ENCODE measurements around the gene HEPN1. TPM values are rescaled to one million over a fixed set of nuclear protein-coding genes. Genes with fewer than 3 reads are reported as not detected.

The HEPN1 gene
- total RNA-seq, 1 experiment from 2014 or later: not detected

GRCh38 chr11:124884340-124884739 is 34.7 kb upstream of the HEPN1 start:
- TF ChIP-seq, protein P1, sequence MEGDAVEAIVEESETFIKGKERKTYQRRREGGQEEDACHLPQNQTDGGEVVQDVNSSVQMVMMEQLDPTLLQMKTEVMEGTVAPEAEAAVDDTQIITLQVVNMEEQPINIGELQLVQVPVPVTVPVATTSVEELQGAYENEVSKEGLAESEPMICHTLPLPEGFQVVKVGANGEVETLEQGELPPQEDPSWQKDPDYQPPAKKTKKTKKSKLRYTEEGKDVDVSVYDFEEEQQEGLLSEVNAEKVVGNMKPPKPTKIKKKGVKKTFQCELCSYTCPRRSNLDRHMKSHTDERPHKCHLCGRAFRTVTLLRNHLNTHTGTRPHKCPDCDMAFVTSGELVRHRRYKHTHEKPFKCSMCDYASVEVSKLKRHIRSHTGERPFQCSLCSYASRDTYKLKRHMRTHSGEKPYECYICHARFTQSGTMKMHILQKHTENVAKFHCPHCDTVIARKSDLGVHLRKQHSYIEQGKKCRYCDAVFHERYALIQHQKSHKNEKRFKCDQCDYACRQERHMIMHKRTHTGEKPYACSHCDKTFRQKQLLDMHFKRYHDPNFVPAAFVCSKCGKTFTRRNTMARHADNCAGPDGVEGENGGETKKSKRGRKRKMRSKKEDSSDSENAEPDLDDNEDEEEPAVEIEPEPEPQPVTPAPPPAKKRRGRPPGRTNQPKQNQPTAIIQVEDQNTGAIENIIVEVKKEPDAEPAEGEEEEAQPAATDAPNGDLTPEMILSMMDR (conservative IDR thresholded peaks at IDR 0.05): no peak
- TF ChIP-seq EZH2 (IDR thresholded peaks at IDR 0.05; ENCODE audit: low read depth): no peak
- ChIA-PET CTCF (interaction anchor here (0.6 kb wide), 1 partner anchor 418 kb away, joined by 3 read pairs; no protein-coding TSS in a partner anchor), POLR2A (ENCODE audit: unreplicated experiment) (no interaction called here)
- Histone ChIP-seq H3K4me1 (replicated peaks; ENCODE audit: insufficient read depth) (no peaks in the 10 kb centered on the region), H3K27me3 (ENCODE audit: insufficient read depth, low read depth) (peaks cover 44% of the 10 kb centered on the region), H3K9me3 (ENCODE audit: insufficient read depth, low read depth) (no peaks in the 10 kb centered on the region), H3K4me2 (no peak overlapping the region), H3K79me2 (ENCODE audit: low read depth) (no peaks in the 10 kb centered on the region), H3F3A (ENCODE audit: insufficient read depth, low read depth) (no peaks in the 10 kb centered on the region), H4K20me1 (ENCODE audit: insufficient read depth) (no peaks in the 10 kb centered on the region), H3K4me3 (no peak overlapping the region), H3K36me3 (ENCODE audit: low read depth) (no peaks in the 10 kb centered on the region), H3K27ac (no peak overlapping the region), H2AFZ (no peak overlapping the region), H3K9me2 (ENCODE audit: insufficient read depth) (no peaks in the 10 kb centered on the region)
- intact Hi-C loops (cut with micrococcal nuclease; ENCODE audit: unreplicated experiment): loop anchor here (10.0 kb wide), 1 partner anchor 680 kb away; the partner anchor contains the start of gene EI24
- no peak for DNase-seq
- BruUV-seq (replicated peaks): no TSS peak

DNA sequence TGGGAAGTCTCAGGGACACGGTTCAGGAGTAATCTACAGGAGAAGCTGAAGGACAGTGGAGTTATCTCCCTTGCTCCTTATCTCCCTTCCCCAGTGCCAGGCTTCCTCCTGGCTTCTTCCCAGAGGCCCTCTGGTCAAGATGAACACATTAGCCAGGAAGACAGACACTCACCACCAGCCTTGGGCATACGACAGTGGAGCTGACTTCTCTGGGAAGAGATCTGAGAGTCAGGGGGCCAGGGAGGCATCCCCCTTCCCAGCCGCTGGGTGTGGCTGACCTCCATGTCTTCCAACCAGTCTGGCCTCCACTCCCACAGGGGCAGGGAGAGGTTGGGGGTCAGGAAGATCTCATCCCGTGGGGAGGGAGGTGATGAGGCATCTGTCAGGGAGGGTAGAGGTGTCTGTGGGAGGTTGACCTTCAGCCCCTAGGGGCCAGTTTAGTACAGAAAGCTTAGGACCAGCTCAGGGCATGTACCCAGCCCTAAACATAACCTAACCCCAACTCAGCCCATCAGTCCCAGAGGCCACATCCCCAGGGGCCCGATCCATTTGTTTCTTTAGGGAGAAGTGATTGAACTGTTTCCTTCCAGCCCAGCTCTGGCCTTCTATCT is 34.1 kb upstream of the HEPN1 start:
- TF ChIP-seq, protein P1 (conservative IDR thresholded peaks at IDR 0.05): no peak
- TF ChIP-seq EZH2 (IDR thresholded peaks at IDR 0.05; ENCODE audit: low read depth): no peak
- CTCF ChIA-PET: no interaction called here
- Histone ChIP-seq H3K4me2 (no peak overlapping the region), H3K4me3 (no peak overlapping the region), H4K20me1 (ENCODE audit: insufficient read depth) (no peaks in the 10 kb centered on the region), H3K9me2 (ENCODE audit: insufficient read depth) (no peaks in the 10 kb centered on the region), H3K27ac (no peak overlapping the region), H3K79me2 (ENCODE audit: low read depth) (no peaks in the 10 kb centered on the region), H3K36me3 (ENCODE audit: low read depth) (no peaks in the 10 kb centered on the region), H2AFZ (no peak overlapping the region), H3K4me1 (replicated peaks; ENCODE audit: insufficient read depth) (no peaks in the 10 kb centered on the region), H3F3A (ENCODE audit: insufficient read depth, low read depth) (no peaks in the 10 kb centered on the region), H3K9me3 (ENCODE audit: insufficient read depth, low read depth) (no peaks in the 10 kb centered on the region), H3K27me3 (ENCODE audit: insufficient read depth, low read depth) (peaks cover 38% of the 10 kb centered on the region)
- intact Hi-C loops (cut with micrococcal nuclease; ENCODE audit: unreplicated experiment): loop anchor here (10.0 kb wide), 1 partner anchor 680 kb away; the partner anchor contains the start of gene EI24
- DNase-seq: no peak
- POLR2A ChIA-PET (ENCODE audit: unreplicated experiment): no interaction called here
- no TSS peak for BruUV-seq (replicated peaks)

DNA sequence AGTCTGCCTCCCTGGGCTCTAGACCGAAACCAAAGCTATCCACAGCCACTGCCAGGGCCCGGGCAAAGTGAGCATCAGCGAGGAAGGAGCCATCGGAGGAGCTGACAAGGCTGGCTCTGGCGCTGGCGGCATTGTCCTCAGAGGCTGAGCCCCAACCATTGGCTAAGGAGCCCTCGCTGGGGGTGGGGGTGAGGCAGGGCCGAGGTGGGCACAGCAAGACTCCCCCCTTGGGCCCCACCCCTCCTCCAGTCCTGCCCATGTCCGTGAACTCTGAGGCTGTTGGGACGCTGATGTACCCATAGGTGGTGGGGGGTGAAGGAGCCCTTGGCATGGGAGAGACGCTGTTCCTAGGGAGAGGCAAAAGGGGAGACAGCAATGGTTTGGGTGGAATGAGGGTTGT is 32.6 kb upstream of the HEPN1 start:
- Histone ChIP-seq H3K4me2 (no peak overlapping the region), H3F3A (ENCODE audit: insufficient read depth, low read depth) (no peaks in the 10 kb centered on the region), H3K4me1 (replicated peaks; ENCODE audit: insufficient read depth) (no peaks in the 10 kb centered on the region), H3K9me3 (ENCODE audit: insufficient read depth, low read depth) (no peaks in the 10 kb centered on the region), H3K36me3 (ENCODE audit: low read depth) (no peaks in the 10 kb centered on the region), H3K79me2 (ENCODE audit: low read depth) (no peaks in the 10 kb centered on the region), H2AFZ (no peak overlapping the region), H3K27ac (no peak overlapping the region), H3K27me3 (ENCODE audit: insufficient read depth, low read depth) (peaks cover 37% of the 10 kb centered on the region), H3K9me2 (ENCODE audit: insufficient read depth) (no peaks in the 10 kb centered on the region), H3K4me3 (no peak overlapping the region), H4K20me1 (ENCODE audit: insufficient read depth) (no peaks in the 10 kb centered on the region)
- intact Hi-C loops (cut with micrococcal nuclease; ENCODE audit: unreplicated experiment): loop anchor here (10.0 kb wide), 1 partner anchor 678 kb away; the partner anchor contains the start of gene EI24
- CTCF ChIA-PET: no interaction called here
- no TSS peak for BruUV-seq (replicated peaks)
- no peak for DNase-seq
- POLR2A ChIA-PET (ENCODE audit: unreplicated experiment): no interaction called here
- TF ChIP-seq, protein P1 (conservative IDR thresholded peaks at IDR 0.05): no peak
- TF ChIP-seq EZH2 (IDR thresholded peaks at IDR 0.05; ENCODE audit: low read depth): no peak
